Measurements from ENCODE around the gene PNP.
A peak's percentile ranks its signal among the peaks of the same experiment; 100 is the strongest.

PNP gene

DNA sequence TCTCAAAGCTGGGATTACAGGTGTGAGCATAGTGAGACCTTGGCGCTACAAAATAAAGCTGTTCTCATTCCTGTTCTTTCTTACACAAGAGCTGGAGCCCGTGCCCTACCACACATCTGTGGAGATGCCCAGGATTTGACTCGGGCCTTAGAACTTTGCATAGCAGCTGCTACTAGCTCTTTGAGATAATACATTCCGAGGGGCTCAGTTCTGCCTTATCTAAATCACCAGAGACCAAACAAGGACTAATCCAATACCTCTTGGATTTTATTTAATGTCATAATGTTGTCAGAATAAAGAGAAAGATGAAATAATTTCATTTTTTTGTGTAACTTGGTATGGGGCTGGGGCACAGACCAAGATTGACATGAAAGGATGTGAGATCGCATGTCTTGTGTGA is 7.6 kb downstream of the PNP start:
- Histone ChIP-seq H3K4me3 (IDR thresholded peaks at IDR 0.05; ENCODE audit: insufficient read depth, low read depth, low read length) (no peak overlapping the region), H3K36me3 (ENCODE audit: insufficient read depth) (peaks cover 5% of the 10 kb centered on the region; the same call in 1 of the 2 replicates), H2AFZ (ENCODE audit: low read depth) (no peak overlapping the region), H3K79me2 (ENCODE audit: insufficient read depth, low read depth) (peaks cover 18% of the 10 kb centered on the region), H4K20me1 (ENCODE audit: insufficient read depth) (no peaks in the 10 kb centered on the region), H3K4me1 (ENCODE audit: low read depth, poor library complexity, severe bottlenecking) (peaks cover 42% of the 10 kb centered on the region), H3K4me2 (peak overlapping the region; percentile 21; the same call in 1 of the 2 replicates), H3K27ac (peak overlapping the region; percentile 30; the same call in 1 of the 2 replicates), H3K9ac (no peak overlapping the region), H3K27me3 (ENCODE audit: insufficient read depth, low read depth) (no peaks in the 10 kb centered on the region)
- TF ChIP-seq, protein P1, sequence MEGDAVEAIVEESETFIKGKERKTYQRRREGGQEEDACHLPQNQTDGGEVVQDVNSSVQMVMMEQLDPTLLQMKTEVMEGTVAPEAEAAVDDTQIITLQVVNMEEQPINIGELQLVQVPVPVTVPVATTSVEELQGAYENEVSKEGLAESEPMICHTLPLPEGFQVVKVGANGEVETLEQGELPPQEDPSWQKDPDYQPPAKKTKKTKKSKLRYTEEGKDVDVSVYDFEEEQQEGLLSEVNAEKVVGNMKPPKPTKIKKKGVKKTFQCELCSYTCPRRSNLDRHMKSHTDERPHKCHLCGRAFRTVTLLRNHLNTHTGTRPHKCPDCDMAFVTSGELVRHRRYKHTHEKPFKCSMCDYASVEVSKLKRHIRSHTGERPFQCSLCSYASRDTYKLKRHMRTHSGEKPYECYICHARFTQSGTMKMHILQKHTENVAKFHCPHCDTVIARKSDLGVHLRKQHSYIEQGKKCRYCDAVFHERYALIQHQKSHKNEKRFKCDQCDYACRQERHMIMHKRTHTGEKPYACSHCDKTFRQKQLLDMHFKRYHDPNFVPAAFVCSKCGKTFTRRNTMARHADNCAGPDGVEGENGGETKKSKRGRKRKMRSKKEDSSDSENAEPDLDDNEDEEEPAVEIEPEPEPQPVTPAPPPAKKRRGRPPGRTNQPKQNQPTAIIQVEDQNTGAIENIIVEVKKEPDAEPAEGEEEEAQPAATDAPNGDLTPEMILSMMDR (conservative IDR thresholded peaks at IDR 0.05; ENCODE audit: low read depth, low read length), result no peak

- no peak overlapping the region for H3K4me3 ChIP-seq (IDR thresholded peaks at IDR 0.05; ENCODE audit: insufficient read depth, low read depth, low read length)
- peak overlapping the region; percentile 30; the same call in 1 of the 2 replicates for H3K27ac ChIP-seq
- no peaks in the 10 kb centered on the region for H3K27me3 ChIP-seq (ENCODE audit: insufficient read depth, low read depth)
- H3K9ac ChIP-seq, result no peak overlapping the region
- peaks cover 13% of the 10 kb centered on the region for H3K79me2 ChIP-seq (ENCODE audit: insufficient read depth, low read depth)
- peaks cover 36% of the 10 kb centered on the region for H3K4me1 ChIP-seq (ENCODE audit: low read depth, poor library complexity, severe bottlenecking)
- no peaks in the 10 kb centered on the region for H4K20me1 ChIP-seq (ENCODE audit: insufficient read depth)
- no peak overlapping the region for H2AFZ ChIP-seq (ENCODE audit: low read depth)
- peak overlapping the region; percentile 21; the same call in 1 of the 2 replicates for H3K4me2 ChIP-seq
- H3K36me3 ChIP-seq (ENCODE audit: insufficient read depth), result peaks cover 5% of the 10 kb centered on the region; the same call in 1 of the 2 replicates
- TF ChIP-seq, protein P1 (conservative IDR thresholded peaks at IDR 0.05; ENCODE audit: low read depth, low read length), result no peak
Observed at GRCh38 chr14:20477211-20477876, 8.1 kb downstream of the PNP start.

GRCh38 chr14:20478894-20479293 is 9.7 kb downstream of the PNP start:
- H3K9ac ChIP-seq, result no peak overlapping the region
- H3K4me1 ChIP-seq (ENCODE audit: low read depth, poor library complexity, severe bottlenecking), result peaks cover 31% of the 10 kb centered on the region
- H3K4me3 ChIP-seq (IDR thresholded peaks at IDR 0.05; ENCODE audit: insufficient read depth, low read depth, low read length), result no peak overlapping the region
- no peak overlapping the region for H2AFZ ChIP-seq (ENCODE audit: low read depth)
- H3K27me3 ChIP-seq (ENCODE audit: insufficient read depth, low read depth), result no peaks in the 10 kb centered on the region
- H3K27ac ChIP-seq, result no peak overlapping the region
- H3K36me3 ChIP-seq (ENCODE audit: insufficient read depth), result peaks cover 5% of the 10 kb centered on the region; the same call in 1 of the 2 replicates
- TF ChIP-seq, protein P1 (conservative IDR thresholded peaks at IDR 0.05; ENCODE audit: low read depth, low read length), result no peak
- H3K4me2 ChIP-seq, result no peak overlapping the region
- H4K20me1 ChIP-seq (ENCODE audit: insufficient read depth), result no peaks in the 10 kb centered on the region
- H3K79me2 ChIP-seq (ENCODE audit: insufficient read depth, low read depth), result 0 out of 2 replicates have a peak, but pooled peaks cover 3% of the 10 kb centered on the region

DNA sequence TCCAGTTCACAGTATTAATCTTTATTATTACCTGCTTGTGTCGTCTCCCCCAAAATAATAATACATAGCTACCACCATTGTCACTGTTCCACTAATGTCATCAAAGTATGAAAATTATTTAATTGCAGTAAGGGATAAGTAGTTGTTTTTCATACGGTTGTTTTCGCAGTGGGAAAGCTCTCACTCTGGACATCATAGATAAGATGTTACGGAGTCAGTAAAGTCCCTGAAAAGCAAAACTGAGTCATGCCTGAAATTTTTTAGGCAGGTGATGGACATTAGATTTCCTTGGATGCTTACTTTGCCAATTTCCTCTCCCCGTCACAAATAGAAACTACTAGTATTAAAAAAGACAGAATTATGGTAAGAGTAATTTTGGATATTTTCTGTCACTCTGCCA is 13.2 kb downstream of the PNP start:
- Histone ChIP-seq H3K36me3 (ENCODE audit: insufficient read depth) (no peaks in the 10 kb centered on the region), H3K4me2 (no peak overlapping the region), H3K4me3 (IDR thresholded peaks at IDR 0.05; ENCODE audit: insufficient read depth, low read depth, low read length) (no peak overlapping the region), H3K27me3 (ENCODE audit: insufficient read depth, low read depth) (no peaks in the 10 kb centered on the region), H3K27ac (no peak overlapping the region), H3K4me1 (ENCODE audit: low read depth, poor library complexity, severe bottlenecking) (peaks cover 11% of the 10 kb centered on the region), H2AFZ (ENCODE audit: low read depth) (no peak overlapping the region), H3K79me2 (ENCODE audit: insufficient read depth, low read depth) (no peaks in the 10 kb centered on the region), H3K9ac (no peak overlapping the region), H4K20me1 (ENCODE audit: insufficient read depth) (no peaks in the 10 kb centered on the region)
- TF ChIP-seq, protein P1 (conservative IDR thresholded peaks at IDR 0.05; ENCODE audit: low read depth, low read length), result no peak

Measured in KMS-11 (cell line).